Stimulated activated CD8-positive, alpha-beta memory T cell treated with anti-CD3 and anti-CD28 coated beads, Interleukin-15, amount 100 ng/mL, for 24 hours (primary cell): ENCODE results near the gene FMNL2.

Experiments
- DNase-seq: peaks from one replicate; pipeline ENCODE4 v3.0.0-alpha.2; 2020; ENCODE audit warnings: low read depth

FMNL2 gene

DNA sequence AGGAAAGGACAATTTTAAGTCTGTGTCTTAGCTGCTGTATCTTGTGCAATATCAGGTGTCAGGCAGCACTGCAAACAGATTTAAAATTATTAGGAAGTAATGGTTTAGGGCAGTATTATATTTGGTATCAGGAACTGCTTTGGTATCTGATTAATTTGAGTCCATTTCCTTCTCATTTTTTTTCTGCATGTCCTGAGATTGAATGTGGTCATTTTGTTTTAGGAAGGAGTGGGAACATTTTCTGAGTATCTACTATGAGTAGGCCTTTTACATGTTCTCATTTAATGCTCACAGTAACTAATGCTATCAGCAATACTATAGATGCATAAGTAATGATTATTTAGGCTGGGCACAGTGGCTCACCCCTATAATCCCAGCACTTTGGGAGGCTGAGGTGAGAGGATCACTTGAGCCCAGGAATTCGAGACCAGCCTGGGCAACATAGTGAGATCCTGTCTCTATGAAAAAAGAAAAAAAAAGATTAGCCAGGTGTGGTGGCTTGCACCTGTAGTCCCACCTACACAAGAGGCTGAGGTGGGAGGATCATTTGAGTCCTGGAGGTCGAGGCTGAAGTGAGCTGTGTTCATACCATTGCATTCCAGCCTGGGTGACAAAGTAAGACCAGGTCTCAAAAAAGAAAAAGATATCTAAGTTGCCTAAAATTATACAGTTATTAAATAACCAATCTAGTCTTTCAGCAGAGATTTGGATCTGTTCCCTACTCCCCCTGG is 4.7 kb downstream of the FMNL2 start:
- no peak for DNase-seq

DNA sequence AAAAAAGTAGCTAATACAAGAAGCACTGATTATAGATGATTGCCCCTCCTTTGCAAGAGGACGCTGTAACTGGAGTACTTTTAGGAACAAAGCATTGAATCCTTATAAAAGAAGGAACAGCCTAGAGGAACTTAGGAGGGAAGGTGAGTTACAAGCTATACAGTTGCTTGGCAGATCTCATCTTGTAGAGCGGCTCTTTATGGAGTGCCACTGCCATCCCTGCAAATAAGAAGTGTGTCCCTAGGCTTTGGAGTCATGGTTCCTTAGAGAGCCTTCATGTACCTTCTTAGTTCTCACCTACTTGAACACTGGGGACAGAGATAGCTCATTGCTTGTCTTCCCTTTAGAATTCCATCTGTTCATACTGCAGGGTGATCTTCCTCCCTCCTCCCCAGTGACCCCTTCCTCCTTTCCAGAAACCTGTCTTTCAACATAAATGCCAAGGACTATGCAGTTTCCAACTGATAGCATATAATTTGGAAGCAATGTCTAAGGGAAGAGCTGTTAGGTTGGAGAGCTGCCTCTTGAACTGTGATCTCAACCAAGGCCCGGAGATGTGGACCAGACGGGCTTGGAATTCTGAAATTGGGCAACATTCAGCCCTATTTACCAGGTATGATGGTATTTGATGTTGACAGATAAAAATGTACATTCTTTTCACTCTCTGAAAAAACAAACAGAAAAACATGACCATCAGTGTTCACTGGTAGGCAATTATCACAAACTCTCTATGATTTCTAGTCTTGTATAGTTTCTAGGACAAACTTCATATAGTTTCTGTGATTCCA is 7.5 kb downstream of the FMNL2 start:
- DNase-seq: no peak

DNA sequence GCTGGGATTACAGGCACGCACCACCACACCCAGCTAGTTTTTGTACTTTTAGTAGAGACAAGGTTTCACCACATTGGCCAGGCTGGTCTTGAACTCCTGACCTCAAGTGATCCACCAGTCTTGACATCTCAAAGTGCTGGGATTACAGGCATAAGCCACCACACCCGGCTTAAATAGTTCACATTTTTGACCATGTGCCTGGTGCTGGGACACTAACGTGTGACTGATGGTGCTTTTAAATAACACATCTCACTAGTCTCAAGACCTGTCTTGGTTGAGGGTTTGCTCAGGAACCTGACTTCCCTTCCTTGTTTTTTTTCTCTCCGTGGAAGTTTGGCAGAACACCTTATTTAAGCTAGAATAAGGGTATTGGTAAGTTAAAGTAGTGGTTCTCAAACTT is 8.5 kb downstream of the FMNL2 start:
- DNase-seq: no peak

DNA sequence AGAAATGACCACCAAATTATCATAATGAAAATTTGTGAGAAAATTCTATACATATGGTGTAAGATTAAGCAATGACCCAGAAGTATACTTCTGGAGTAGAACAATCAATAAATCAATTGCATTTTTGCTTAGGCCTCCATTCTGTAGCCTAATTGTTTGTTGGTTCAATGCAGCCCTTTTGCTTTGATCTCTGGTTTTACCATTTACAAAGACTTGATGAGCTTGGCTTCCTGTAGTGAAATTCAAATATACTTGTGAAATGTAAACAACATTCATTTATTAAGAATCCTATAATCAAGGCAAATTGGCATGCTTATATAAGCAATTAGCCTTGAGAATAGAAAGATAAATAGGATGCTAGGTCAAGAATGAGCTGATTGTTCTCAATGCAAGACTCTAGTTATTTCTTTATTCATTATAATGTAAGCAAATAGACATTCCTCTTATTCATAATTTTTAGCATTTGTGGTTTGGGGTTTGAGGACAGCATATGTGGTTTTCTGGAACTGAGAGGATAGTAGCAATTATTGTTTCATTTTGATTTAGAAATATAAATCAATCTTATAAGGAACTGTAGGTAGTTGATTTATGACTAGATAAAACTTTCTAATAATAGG is 9.7 kb downstream of the FMNL2 start:
- DNase-seq: no peak

DNA sequence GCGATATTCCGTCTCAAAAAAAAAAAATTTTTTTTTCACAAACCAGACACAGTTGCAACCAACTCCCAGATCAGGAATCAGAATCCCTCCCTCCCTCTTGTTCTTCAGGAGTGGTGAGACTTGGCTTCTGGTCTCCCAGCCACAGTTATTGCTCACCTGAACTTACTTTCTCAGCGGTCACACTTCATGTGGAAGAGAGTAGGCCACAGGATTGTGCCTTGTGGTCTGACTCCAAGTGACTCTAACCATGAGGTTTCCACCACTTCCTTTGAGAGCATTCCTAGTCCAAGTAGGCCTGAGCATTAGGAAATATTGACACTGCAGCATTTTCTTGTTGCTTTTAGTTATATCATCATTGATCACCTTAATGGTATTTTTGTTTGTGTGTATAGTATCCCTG is 12.1 kb downstream of the FMNL2 start:
- DNase-seq: no peak

DNA sequence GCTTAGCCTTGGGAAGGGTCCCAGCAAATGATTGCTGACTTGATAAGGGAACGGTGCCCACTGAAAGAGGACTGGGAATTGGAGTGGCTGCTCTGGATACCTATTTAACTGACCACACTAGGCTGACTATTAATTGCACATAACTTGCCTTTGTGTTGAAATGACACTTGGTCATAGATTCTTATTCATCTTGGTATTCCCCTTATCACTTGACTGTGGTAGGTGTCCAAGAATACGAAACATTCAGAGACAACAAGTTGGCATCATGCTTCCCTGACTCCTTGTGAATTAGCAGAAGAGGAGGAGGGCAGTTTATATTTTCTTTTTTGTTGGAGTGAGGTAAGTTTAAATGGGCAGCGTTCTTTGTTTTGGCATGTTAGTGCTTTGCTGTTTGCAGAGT is 13.4 kb downstream of the FMNL2 start:
- no peak for DNase-seq

DNA sequence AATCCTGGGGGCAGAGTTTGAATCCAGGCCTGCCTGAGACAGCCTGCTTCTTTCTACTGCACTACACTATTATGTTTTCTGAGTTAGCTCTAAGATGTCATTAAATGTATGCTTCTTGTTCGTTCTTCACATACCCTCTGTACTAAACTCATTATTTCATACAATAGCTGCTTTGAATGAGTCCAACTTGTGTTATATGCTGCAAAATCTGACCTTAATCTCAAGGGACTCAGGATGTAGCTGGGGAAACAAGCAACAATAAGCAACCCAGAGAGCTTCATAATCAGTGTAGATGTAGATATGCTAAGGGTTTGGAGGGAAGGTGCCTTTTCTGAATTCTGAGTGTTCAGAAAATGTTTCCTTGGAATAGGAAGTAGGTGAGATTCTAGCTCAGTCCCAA is 14.4 kb downstream of the FMNL2 start:
- no peak for DNase-seq

DNA sequence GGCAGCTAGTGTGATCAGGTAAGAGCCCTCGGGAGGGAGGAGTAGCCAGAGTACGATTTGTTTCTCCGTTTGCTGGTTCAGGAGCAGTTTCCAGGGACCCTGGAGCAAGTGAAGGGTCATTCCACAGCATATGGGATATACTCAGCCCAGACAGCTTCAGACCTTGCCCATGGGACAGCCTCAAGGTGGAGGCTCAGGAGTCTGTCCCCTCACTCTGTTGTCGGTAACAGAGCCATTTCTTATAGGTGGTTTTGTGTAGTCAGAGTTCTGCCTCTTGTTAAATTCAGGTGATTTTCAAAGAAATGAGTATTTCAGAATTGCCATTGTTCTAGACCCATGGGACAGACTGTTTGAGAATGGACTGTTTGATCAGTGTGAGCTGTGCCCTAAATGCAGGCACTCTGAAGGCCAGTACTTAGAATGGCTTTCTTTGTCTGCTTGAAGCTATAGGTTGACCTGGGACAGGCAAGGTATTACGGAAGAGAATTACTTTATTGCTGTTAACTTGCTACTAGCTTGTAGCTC is 15.2 kb downstream of the FMNL2 start:
- no peak for DNase-seq

DNA sequence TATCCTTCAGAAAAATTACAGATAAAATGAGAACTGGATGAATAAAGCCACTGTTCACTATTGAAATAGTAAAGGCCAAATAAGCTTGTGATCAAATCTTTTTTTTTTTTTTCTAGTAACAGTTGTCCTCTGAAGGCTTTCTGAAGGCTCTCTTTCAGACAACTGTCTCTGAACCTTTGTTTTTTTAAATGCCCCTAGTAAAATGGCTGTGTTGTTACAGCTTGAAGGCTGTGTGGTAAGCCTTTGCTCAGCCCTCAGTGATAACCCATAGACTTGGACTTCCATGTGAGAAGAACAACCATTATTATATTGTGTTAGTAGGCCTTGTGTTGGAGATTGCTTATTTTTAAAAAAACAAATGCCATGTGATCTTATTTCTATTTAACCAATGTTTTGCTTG is 17.6 kb downstream of the FMNL2 start:
- DNase-seq: no peak

DNA sequence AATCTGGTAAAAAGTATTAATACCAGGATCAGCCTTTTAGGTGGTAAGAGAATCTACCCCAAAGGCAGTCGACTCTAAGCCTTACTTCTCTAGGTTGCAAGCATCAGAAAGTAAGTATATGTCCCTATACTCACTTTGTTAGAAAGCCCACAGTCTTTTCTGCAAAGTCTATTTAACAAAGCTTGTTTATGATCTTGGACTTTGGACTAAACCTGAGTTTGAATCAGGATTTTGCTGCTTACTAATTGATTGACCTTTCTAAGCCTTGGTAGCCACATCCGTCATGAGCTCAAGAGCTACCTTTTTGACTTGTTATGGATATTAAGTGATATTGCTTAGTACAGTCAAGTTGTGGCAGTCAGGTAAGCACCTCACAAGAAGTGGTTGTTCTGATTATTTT is 18.4 kb downstream of the FMNL2 start:
- DNase-seq: no peak

DNA sequence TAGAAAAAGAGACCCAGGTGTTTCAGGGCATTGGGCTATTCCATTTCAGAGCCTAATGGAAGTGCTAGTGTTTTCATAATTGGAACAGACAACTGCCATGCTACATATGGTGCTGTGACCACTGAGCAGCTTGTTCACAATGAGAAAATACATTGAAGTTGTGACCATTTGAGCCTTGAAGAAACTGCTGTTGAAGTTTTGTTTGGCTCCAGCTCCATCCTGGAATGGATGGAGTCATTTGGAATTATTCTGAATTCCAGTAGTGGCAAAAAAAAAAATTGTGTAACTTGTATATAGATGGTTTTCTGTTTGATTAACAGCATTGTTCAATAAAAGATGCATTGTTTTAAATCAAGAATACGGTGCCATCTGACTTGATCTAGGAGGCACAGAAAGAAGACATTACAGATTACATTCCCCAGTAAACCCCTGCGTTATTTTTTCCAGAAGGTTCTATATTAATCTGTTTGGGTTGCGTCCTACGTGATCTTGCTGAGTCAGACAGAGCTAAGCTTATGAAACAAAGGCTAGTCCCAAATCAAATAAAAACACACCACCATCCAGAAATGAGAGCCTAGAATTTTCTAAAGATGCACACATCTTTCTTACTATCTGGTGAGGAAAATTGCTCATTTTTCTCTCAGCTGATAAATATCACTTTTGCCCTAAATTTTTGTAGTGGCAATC is 19.2 kb downstream of the FMNL2 start:
- no peak for DNase-seq

DNA sequence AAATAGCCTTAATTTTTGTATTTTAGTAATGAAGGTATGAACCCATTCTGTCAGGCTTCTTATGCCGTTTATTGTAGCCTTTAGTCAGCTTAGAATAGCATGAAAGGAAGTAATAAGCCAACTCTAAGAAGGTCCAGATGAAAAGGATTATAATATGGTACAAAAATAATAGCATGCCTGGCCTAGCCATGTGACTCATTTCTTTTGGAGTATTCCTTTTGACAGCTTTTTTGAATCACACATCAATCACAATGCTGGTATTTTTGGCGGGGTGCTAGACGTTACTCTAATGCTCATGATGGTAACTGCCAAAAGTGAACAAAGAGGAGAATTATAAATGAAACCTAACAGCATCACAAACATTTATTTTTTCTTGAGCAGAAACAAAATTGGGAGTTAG is 19.9 kb downstream of the FMNL2 start:
- DNase-seq: no peak

DNA sequence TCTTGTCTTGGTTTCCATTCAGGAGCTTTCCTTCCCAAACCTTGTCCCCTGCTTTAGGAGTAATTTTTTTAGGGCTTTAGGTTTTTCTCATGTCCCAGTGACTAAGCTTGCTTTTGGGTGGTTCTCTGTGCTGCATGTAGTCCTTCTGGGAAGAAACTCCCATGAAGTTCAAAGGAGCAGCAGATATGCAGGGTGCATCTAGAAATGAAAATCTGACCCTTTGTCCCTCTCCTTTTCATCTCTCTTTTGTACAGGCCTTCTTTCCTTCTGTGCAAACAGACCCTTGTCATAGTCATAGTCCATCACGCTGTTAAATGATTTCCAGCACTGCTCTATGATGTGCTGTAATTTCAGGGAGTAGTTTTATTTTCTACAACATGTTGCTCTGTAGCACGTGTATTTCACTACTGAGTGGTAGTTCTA is 20.4 kb downstream of the FMNL2 start:
- no peak for DNase-seq

DNA sequence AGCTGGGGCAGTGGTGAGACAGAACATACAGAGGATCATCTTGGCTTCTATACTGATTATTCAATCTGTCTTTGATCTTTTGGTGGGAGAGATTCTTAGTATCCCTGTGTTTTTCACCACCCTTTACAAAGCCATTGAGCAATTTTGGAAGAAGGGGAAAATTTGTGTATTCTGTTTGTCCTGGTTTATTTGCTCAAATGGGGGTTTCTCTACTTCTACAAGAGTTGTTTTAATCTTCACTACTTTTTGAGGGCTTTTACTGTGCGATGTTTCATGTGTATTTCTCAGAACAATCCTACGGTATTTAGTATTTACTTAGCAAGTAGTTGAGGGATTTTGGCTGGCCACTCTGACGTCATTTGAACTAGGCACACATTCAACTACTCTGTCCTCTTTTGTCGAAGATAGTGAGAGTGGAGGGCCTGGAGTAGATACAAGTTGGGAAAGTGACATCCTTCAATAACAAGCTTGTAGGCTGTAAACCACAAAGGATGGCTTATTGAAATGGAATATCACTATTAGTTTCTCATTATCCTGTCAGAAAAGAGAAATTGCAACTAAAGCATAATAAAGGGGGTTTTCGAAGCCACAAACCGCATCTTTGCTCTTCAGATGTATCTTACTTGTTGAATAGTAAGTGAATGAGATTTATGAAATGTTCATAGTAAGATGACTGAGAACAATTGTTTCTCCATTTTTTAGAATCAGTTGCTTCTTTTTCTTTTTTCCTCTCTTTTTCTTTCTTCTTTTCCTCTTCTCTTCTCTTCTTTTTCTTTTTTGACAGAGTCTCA is 24.8 kb downstream of the FMNL2 start:
- DNase-seq: no peak

DNA sequence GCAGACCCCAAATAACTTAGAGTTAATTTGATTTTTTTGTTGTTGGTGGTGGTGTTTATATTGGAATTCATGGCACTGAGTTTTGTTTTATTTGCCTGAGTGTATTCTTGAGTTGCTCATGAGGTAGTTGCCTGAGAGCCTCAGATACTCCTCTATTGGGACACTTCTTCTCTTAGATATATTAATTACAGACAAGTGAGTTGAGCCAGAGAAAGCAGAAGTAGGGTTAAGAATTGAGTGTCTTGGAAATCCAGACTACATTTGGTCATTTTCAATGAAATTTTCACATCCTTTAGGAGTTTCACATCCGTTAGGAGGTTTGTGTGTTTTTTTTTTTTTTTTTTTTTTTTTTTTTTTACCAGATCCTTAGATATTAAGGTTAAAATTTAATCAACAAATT is 29.0 kb downstream of the FMNL2 start:
- no peak for DNase-seq

DNA sequence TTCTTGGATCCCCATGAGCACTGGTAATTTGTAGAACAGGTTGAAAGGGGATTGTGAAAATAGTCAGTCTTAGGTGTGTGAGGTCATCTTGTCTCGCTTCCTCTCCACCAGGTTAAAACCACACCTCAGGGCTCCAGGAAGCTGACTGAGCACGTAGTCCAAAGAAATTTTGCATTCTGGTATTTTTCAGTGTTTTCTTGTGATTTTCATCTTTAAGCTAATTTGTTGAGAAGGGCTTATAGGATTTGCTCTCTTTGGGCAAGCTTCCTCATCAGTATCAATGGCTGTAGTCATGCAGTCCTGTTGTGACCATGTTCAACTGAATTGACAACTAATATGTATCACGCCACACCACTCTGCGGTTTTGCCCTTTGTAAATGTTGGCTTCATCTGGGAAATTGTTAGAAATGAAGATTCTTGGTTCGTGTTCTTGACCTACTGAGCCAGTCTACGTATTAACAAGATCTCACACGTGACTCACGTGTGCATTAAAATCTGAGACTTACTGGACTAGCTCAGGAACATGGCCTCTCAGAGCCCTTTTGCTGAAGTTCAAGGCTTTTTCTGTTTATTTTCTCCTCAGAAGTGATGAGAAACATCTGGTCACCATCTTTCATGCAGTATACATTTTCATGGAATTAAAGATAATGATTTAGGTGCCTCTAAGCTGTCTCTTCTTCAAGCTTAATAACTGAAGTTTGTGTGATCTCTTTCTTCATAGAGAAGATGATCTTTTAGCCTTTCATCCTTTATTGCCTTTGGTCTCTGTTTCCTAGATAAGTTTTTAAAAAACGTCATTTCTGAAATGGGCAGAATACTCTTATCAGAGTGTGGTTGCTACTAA is 32.8 kb downstream of the FMNL2 start:
- no peak for DNase-seq

DNA sequence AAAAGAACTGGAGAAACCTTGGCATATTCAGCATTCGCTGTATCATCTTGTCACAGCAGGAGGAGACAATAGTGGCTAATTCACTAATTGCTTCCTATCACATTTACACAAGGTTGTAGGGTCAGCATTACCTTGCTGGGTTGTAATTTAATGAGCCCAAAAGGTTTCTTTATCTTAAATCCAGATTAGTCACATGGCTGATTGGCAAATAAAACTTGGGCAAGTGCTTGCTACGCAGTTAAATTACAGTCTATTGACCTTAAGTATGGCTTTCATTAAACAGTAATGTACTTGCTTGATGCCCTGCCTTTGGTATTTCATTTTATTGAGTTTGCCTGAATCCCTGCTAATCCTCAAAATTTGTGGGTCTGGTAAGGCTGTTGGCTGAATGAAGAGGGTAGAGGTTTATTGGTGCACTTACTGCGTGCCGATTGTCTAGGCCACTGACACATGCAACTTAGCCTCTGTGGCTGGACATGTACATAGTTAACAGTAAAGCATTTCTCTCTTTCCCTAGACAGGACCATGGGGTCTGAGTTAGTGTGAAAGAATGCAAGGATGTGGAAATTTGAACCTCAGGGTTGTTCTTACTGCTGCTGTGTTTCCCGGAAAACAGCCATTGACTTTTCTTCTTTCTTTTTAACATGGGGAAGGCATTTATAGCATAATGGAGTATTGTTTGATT is 34.3 kb downstream of the FMNL2 start:
- no peak for DNase-seq

DNA sequence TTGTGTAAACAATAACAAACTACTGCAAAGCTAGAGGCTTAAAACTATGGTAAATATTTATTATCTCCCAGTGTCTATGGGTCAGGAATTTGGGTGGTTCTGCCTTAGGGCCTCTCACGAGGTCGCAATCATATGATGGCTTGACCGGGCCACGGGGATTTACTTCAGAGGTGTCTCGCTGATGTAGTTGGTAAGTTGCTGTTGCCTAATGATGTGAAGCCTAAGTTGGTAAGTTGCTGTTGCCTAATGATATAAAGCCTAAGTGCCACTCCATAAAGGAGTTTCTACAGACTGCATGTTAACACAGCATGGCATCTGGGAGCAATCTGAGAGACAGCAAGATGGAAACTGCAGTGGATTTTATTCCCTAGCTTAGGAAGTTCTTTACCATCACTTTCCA is 35.8 kb downstream of the FMNL2 start:
- no peak for DNase-seq

DNA sequence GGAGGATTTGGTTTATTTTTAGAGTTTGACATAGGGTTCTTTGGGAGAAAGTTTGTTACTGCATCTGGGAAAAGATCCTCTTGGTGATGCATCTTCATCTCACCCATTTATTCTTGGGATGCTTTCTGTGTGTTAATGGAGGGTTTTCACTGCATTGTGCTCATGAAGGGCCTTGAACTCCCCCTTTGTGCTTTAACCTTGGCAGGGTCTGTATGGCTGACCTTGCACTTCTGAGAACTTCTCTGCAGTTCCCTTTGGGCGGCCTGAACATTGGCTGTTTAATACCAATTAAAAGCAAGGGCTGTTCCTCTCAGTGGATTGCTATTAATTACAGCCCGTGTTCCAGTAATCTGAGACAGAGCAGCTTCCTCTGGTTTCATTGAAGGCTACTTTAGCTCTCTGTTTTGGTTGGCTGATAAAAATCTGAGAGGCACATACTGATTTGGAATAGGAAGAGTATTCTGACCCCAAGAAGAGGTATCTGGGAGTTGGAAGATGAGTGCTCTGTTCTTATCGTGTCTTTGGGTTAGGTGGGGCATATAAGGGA is 37.5 kb downstream of the FMNL2 start:
- no peak for DNase-seq

DNA sequence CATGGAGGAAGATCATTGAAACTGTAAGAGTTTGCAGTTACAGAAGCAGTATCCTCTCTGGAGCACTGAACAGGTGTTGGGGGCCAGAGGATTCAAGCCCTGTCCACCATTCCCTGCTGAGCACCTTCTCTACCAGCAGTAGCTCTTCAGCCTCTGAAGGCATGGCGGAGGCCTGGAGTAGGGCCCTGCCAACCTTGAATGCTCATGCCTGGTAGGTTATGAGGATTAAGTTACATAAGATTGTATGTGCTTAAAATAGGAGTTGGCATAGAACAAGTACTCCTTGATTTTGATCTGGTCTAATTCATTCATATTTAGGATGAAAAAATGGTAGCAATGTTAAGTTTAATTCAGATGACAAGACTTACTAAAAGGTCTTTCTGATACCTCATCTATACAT is 40.2 kb downstream of the FMNL2 start:
- DNase-seq: no peak
